HepG2 (cell line): ENCODE data around the gene TMX4. TPM values are rescaled to one million over a fixed set of nuclear protein-coding genes. Genes with fewer than 3 reads are reported as not detected.

Source experiments
- ARNTL ChIP-seq: sonication (generic); formaldehyde crosslinking; IDR thresholded peaks from 2 replicates; pipeline ENCODE4 v1.4.0; 2020; ENCODE audit warnings: mild to moderate bottlenecking, missing genetic modification reagents
- ETV6 ChIP-seq: sonication (generic); formaldehyde crosslinking; conservative IDR thresholded peaks from 2 replicates; pipeline ENCODE4 v1.4.0; 2020; ENCODE audit warnings: missing genetic modification reagents
- MBD4 ChIP-seq: IDR thresholded peaks from 2 replicates; pipeline ENCODE4 v1.6.1; 2012; ENCODE audit warnings: low read length, inconsistent platforms, borderline replicate concordance
- REL ChIP-seq: sonication (generic); formaldehyde crosslinking; conservative IDR thresholded peaks from 2 replicates; pipeline ENCODE4 v1.8.0; 2022; ENCODE audit warnings: mild to moderate bottlenecking, missing genetic modification reagents, moderate library complexity
- TAF1 ChIP-seq: sonication (generic); formaldehyde crosslinking; IDR thresholded peaks from 2 replicates; pipeline ENCODE4 v1.4.0; 2020; ENCODE audit warnings: missing genetic modification reagents
- ZNF33B ChIP-seq: sonication (generic); formaldehyde crosslinking; IDR thresholded peaks from 2 replicates; pipeline ENCODE4 v1.5.1; 2020; ENCODE audit warnings: mild to moderate bottlenecking, missing genetic modification reagents
- ZSCAN22 ChIP-seq: sonication (generic); formaldehyde crosslinking; IDR thresholded peaks from 2 replicates; pipeline ENCODE4 v1.4.0; 2020; ENCODE audit warnings: mild to moderate bottlenecking, missing genetic modification reagents
- polyA plus RNA-seq, 8 experiments: library from polyadenylated mRNA; depleted of rRNA in 3 of 8; stranded (reverse) in 7 of 8; unstranded in 1 of 8; fragments of >200 nt; fragmentation: Illumina TruSeq in 4 of 8; extraction: Trizol in 4 of 8; gene quantifications; 2 replicates each; pipeline versions ENCODE4 v1.2.1 to v1.2.3, GENCODE V29; 2011 to 2016; ENCODE audit warnings: low read depth in 4 of 8, missing spikeins in 1 of 8, mixed read lengths in 1 of 8; ENCODE audit not compliant: insufficient read depth in 1 of 8
- total RNA-seq, 5 experiments: library from RNA; depleted of rRNA; stranded (reverse); fragments of >200 nt; fragmentation: Illumina TruSeq; extraction: Trizol; gene quantifications; 2 replicates each; pipeline ENCODE4 v1.2.3, GENCODE V29; 2016; ENCODE audit warnings: low read depth in 1 of 5
- TF ChIP-seq, protein P1 (sequence below): sonication (generic); formaldehyde crosslinking; IDR thresholded peaks from 2 replicates; pipeline ENCODE4 v1.4.0; 2020; ENCODE audit warnings: missing genetic modification reagents
- TF ChIP-seq, protein P2 (sequence below): sonication (generic); formaldehyde crosslinking; IDR thresholded peaks from 2 replicates; pipeline ENCODE4 v1.5.0; 2020; ENCODE audit warnings: mild to moderate bottlenecking, missing genetic modification reagents
- TF ChIP-seq, protein P3 (sequence below), 2 experiments: sonication (generic) in 1 of 2; formaldehyde crosslinking in 1 of 2; IDR thresholded peaks; 2 replicates each; pipeline versions ENCODE4 v1.6.1 to v1.9.0; 2014 to 2022; ENCODE audit warnings: antibody characterized with exemption in 1 of 2, borderline replicate concordance in 1 of 2, inconsistent platforms in 1 of 2, low read depth in 1 of 2, missing genetic modification reagents in 1 of 2
- TF ChIP-seq, protein P4 (sequence below): IDR thresholded peaks from 2 replicates; pipeline ENCODE4 v1.6.1; 2016; ENCODE audit warnings: mild to moderate bottlenecking
- TF ChIP-seq, protein P5 (sequence below): IDR thresholded peaks from 2 replicates; pipeline ENCODE4 v1.6.1; 2016; ENCODE audit warnings: low read depth

The TMX4 gene
- total and polyA plus RNA-seq, 2 of the 13 experiments (the other 11 are each of a cell fraction or from before 2014, with no cell fraction given): 7.6 to 21.4 TPM

DNA sequence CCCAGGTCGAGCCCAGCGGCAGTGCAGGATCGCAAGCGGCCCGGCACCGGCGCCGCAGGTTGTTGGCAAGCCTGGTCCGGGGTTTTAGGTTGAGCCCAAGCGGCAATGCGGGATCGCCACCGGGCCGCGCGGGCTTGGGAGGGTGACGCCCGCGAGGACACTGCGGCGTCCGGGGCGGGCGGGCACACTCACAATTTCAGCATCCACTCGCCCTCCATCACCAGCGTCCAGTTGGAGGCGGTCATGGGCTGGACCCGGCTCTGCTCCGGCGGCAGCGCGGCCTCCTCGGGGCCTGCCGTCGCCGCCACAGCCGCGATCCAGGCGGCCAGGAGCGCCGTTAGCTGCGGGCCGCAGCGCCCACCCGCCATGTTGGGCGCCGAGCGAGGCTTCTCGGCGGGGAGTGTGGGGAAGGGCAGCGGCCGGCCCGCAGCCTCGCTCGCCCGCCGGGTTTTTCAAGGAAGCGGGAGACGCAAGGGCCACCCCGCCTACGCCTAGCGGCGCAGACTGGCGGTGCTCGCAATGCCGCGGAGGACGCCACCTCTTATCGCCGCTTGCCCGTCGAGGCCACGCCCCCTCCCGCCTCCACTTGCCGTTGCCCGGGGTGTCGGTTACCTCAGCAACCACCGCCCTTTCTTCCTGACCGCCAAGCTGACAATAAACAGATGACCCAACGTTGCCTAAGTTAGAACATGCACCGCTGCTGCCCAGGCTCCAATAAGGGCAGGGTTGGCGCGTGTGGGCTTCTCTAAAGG is at the start of gene TMX4 (continued):
- TF ChIP-seq, protein P1, sequence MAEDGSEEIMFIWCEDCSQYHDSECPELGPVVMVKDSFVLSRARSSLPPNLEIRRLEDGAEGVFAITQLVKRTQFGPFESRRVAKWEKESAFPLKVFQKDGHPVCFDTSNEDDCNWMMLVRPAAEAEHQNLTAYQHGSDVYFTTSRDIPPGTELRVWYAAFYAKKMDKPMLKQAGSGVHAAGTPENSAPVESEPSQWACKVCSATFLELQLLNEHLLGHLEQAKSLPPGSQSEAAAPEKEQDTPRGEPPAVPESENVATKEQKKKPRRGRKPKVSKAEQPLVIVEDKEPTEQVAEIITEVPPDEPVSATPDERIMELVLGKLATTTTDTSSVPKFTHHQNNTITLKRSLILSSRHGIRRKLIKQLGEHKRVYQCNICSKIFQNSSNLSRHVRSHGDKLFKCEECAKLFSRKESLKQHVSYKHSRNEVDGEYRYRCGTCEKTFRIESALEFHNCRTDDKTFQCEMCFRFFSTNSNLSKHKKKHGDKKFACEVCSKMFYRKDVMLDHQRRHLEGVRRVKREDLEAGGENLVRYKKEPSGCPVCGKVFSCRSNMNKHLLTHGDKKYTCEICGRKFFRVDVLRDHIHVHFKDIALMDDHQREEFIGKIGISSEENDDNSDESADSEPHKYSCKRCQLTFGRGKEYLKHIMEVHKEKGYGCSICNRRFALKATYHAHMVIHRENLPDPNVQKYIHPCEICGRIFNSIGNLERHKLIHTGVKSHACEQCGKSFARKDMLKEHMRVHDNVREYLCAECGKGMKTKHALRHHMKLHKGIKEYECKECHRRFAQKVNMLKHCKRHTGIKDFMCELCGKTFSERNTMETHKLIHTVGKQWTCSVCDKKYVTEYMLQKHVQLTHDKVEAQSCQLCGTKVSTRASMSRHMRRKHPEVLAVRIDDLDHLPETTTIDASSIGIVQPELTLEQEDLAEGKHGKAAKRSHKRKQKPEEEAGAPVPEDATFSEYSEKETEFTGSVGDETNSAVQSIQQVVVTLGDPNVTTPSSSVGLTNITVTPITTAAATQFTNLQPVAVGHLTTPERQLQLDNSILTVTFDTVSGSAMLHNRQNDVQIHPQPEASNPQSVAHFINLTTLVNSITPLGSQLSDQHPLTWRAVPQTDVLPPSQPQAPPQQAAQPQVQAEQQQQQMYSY: no peak; the same call in 1 of the 2 replicates
- TF ChIP-seq, protein P2, sequence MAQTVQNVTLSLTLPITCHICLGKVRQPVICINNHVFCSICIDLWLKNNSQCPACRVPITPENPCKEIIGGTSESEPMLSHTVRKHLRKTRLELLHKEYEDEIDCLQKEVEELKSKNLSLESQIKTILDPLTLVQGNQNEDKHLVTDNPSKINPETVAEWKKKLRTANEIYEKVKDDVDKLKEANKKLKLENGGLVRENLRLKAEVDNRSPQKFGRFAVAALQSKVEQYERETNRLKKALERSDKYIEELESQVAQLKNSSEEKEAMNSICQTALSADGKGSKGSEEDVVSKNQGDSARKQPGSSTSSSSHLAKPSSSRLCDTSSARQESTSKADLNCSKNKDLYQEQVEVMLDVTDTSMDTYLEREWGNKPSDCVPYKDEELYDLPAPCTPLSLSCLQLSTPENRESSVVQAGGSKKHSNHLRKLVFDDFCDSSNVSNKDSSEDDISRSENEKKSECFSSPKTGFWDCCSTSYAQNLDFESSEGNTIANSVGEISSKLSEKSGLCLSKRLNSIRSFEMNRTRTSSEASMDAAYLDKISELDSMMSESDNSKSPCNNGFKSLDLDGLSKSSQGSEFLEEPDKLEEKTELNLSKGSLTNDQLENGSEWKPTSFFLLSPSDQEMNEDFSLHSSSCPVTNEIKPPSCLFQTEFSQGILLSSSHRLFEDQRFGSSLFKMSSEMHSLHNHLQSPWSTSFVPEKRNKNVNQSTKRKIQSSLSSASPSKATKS: no peak
- TF ChIP-seq, protein P3, sequence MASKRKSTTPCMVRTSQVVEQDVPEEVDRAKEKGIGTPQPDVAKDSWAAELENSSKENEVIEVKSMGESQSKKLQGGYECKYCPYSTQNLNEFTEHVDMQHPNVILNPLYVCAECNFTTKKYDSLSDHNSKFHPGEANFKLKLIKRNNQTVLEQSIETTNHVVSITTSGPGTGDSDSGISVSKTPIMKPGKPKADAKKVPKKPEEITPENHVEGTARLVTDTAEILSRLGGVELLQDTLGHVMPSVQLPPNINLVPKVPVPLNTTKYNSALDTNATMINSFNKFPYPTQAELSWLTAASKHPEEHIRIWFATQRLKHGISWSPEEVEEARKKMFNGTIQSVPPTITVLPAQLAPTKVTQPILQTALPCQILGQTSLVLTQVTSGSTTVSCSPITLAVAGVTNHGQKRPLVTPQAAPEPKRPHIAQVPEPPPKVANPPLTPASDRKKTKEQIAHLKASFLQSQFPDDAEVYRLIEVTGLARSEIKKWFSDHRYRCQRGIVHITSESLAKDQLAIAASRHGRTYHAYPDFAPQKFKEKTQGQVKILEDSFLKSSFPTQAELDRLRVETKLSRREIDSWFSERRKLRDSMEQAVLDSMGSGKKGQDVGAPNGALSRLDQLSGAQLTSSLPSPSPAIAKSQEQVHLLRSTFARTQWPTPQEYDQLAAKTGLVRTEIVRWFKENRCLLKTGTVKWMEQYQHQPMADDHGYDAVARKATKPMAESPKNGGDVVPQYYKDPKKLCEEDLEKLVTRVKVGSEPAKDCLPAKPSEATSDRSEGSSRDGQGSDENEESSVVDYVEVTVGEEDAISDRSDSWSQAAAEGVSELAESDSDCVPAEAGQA (IDR thresholded peaks at IDR 0.05; ENCODE audit: low read depth): 0 out of 2 replicates have a peak, but pooled peaks have one; percentile 42
- TF ChIP-seq, protein P3 (CRISPR knock-in tag; IDR thresholded peaks at IDR 0.05; ENCODE audit: borderline replicate concordance): peak; percentile 94
- no peak for TF ChIP-seq MBD4
- TF ChIP-seq, protein P4, sequence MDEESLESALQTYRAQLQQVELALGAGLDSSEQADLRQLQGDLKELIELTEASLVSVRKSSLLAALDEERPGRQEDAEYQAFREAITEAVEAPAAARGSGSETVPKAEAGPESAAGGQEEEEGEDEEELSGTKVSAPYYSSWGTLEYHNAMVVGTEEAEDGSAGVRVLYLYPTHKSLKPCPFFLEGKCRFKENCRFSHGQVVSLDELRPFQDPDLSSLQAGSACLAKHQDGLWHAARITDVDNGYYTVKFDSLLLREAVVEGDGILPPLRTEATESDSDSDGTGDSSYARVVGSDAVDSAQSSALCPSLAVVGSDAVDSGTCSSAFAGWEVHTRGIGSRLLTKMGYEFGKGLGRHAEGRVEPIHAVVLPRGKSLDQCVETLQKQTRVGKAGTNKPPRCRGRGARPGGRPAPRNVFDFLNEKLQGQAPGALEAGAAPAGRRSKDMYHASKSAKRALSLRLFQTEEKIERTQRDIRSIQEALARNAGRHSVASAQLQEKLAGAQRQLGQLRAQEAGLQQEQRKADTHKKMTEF (CRISPR knock-in tag): peak; percentile 88
- peak; percentile 75 for TF ChIP-seq ETV6 (CRISPR knock-in tag)
- TF ChIP-seq, protein P5, sequence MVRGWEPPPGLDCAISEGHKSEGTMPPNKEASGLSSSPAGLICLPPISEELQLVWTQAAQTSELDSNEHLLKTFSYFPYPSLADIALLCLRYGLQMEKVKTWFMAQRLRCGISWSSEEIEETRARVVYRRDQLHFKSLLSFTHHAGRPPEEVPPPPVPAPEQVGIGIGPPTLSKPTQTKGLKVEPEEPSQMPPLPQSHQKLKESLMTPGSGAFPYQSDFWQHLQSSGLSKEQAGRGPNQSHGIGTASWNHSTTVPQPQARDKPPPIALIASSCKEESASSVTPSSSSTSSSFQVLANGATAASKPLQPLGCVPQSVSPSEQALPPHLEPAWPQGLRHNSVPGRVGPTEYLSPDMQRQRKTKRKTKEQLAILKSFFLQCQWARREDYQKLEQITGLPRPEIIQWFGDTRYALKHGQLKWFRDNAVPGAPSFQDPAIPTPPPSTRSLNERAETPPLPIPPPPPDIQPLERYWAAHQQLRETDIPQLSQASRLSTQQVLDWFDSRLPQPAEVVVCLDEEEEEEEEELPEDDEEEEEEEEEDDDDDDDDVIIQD (CRISPR knock-in tag): peak; percentile 59; the same call in 1 of the 2 replicates
- TF ChIP-seq REL (CRISPR knock-in tag): peak; percentile 79
- peak; percentile 90 for TF ChIP-seq TAF1 (CRISPR knock-in tag)
- peak; percentile 79; the same call in 1 of the 2 replicates for TF ChIP-seq ZSCAN22
- peak; percentile 86 for TF ChIP-seq ARNTL (CRISPR knock-in tag)
- TF ChIP-seq ZNF33B (CRISPR knock-in tag): no peak; the same call in 1 of the 2 replicates
